ENCODE measurements around the gene SLF1.

The SLF1 gene

GRCh38 chr5:94709277-94709676 lies 90.8 kb downstream of the SLF1 start:
- DNase-seq = no peak
- TF ChIP-seq GATA1 (IDR thresholded peaks at IDR 0.05; ENCODE audit: low read depth, low read length) (no peak), POLR2A (IDR thresholded peaks at IDR 0.05; ENCODE audit: low read length) (no peak)

GRCh38 chr5:94711785-94712184 lies 93.3 kb downstream of the SLF1 start:
- TF ChIP-seq GATA1 (IDR thresholded peaks at IDR 0.05; ENCODE audit: low read depth, low read length) (no peak), POLR2A (IDR thresholded peaks at IDR 0.05; ENCODE audit: low read length) (no peak)
- no peak for DNase-seq

DNA sequence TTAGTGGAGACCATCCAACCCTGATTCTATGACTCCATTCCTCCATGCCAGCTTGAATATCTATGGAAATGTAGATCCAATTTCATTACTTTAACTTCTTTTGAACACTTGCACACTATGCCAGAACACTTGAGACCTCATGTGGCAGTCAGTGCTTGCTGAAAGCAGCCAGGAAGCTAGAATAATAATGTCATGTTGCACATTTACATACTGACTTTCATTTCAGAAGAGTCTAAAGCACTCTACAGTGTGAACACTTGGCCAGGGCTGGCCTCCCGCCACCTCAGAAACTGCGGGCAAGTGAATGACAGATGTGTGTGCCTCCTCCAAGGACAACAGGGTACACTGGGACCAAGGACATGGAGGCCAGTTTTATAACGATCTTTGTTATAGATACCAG lies 97.3 kb downstream of the SLF1 start:
- no peak for DNase-seq
- no peak for TF ChIP-seq GATA1 (IDR thresholded peaks at IDR 0.05; ENCODE audit: low read depth, low read length)
- no peak for TF ChIP-seq POLR2A (IDR thresholded peaks at IDR 0.05; ENCODE audit: low read length)

DNA sequence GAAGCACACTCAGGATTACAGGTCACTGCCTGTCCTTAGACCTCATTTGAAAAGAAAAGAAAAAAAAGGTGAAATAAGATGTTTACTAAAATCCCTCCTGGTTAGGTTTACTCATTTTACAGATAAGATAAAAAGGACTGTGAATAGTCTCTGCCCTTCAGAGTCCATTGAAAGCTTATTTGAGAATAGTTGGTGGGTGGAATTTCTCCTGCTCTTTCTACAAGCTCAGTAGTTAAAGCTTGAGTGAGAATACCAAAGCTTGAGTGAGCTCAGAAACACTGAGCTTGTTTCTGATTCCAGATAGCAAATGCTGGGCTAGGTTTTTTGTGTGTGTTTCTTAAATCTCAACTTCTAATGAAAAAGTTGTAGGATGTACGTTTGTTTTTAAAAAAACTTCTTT lies 106.7 kb downstream of the SLF1 start:
- DNase-seq = no peak
- TF ChIP-seq GATA1 (IDR thresholded peaks at IDR 0.05; ENCODE audit: low read depth, low read length) = no peak
- TF ChIP-seq POLR2A (IDR thresholded peaks at IDR 0.05; ENCODE audit: low read length) = no peak

DNA sequence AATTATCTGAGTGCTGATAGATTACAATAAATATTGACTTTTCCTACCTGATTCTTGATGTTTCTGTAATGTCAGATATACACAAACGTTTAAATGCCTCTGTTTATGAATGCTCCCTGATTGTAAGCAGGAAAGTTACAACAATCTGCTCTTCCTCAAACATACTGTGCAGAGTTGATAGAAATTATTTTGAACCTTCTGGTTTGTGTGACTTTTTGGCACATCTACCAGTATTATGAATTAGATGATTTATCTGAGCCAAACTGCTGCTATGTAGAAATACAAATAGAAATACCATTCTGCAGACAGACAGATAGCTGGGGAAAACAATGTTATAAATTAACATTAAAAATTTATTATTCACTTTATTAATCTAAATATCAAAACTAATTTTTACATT lies 113.0 kb downstream of the SLF1 start:
- no peak for DNase-seq
- TF ChIP-seq POLR2A (IDR thresholded peaks at IDR 0.05; ENCODE audit: low read length) (no peak), GATA1 (IDR thresholded peaks at IDR 0.05; ENCODE audit: low read depth, low read length) (no peak)

DNA sequence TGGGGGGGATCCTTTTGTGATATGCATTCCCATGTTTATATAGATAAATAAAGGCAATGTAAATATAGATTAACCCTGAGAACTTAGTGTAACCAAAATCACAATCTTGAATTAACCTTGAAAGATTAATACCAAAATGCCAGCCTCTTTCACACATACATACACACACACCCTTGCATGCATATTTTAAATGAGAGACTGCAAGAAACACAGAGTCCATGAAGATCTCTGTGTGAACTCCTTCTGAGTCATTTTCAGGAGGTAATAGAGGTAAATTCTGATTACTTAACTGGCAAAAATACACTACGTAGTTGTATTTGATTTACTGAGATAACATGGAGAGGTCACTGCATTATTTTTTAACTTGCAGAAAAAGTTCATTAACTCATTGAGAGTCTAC lies 118.0 kb downstream of the SLF1 start:
- TF ChIP-seq GATA1 (IDR thresholded peaks at IDR 0.05; ENCODE audit: low read depth, low read length) (no peak), POLR2A (IDR thresholded peaks at IDR 0.05; ENCODE audit: low read length) (no peak)
- DNase-seq = no peak

GRCh38 chr5:94740286-94740685 lies 121.8 kb downstream of the SLF1 start:
- DNase-seq = no peak
- TF ChIP-seq GATA1 (IDR thresholded peaks at IDR 0.05; ENCODE audit: low read depth, low read length) = no peak
- no peak for TF ChIP-seq POLR2A (IDR thresholded peaks at IDR 0.05; ENCODE audit: low read length)

- TF ChIP-seq GATA1 (IDR thresholded peaks at IDR 0.05; ENCODE audit: low read depth, low read length) (no peak), POLR2A (IDR thresholded peaks at IDR 0.05; ENCODE audit: low read length) (no peak)
- DNase-seq = no peak
Measured at GRCh38 chr5:94742852-94743251, 124.4 kb downstream of the SLF1 start.

- DNase-seq = no peak
- TF ChIP-seq POLR2A (IDR thresholded peaks at IDR 0.05; ENCODE audit: low read length) (no peak), GATA1 (IDR thresholded peaks at IDR 0.05; ENCODE audit: low read depth, low read length) (no peak)
Measured at GRCh38 chr5:94744906-94745305, 126.4 kb downstream of the SLF1 start.

DNA sequence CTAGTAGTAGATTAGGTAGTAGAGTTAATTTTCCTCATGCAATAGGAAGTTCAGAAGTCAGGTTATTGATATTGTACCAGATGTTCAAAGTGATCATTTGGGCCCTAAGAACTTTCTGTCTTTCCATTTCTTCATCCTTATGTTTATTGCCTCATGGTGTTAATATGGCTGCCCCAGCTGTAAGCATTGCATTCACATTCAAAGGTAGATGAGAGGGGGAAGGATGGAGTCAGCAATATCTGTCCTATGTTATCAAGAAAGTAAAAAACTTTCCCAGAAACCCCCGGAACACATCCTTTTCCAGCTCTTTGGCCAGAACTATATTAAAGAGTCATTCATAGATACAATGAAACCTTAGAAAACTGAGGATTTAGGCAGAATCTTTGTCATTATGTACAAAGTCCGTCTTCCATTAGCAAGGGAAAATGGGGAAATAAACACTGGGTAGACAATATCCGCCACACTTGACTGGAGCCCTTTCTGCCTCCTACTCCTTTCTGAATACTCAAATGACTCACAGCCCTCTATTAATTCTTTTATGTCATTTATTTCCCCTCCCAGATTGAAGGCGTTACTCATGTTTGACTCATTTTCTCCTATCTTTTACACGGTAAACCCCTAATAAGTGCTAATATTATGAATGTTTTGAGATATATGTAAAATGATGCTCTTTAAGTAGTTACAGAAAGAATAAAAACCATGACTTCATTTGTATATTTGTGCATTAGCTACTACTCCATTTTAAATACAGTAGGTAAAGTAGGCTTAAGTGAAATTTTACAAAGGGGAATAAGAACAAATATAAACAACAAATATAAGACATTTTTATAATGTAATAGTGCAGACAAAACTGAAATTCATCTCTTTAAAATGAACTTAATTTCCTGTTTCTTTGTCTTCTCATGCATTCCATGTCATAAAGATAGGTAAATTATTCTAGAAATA lies 127.6 kb downstream of the SLF1 start:
- DNase-seq = no peak
- TF ChIP-seq POLR2A (IDR thresholded peaks at IDR 0.05; ENCODE audit: low read length) (no peak), GATA1 (IDR thresholded peaks at IDR 0.05; ENCODE audit: low read depth, low read length) (no peak)

DNA sequence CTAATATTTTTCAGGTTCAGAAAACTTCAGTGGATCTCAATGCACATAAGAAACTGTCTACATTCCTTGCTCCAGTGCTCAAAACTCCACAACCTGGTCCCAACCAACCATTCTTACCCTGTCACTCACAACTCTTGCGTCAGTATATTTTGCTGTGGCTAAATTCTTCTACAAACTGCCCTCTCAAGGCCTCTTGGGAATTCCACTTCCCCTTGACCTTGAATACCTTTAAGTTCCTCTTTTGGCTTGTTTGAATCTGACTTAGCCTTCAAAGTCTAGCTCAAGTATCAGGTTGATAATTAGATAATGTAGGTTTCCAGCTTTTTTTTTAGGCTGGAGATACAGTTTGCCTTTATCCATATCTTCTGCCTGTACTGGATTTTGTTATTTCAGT lies 128.3 kb downstream of the SLF1 start:
- no peak for DNase-seq
- no peak for TF ChIP-seq GATA1 (IDR thresholded peaks at IDR 0.05; ENCODE audit: low read depth, low read length)

Measured in erythroblast (primary cell).